RWPE2 (cell line): ENCODE results near the gene TNIP1.
A peak's percentile ranks its signal among the peaks of the same experiment; 100 is the strongest.

Experiments
- ATAC-seq: fragments of 200-7000 bp; cut with Tn5 transposase; 3 replicates; pipeline ENCODE4 v1.9.1; 2021; ENCODE audit warnings: low read depth
- DNase-seq: peaks from one replicate; pipeline ENCODE4 v3.0.0-alpha.2; 2020; ENCODE audit warnings: low spot score
- H3K27ac ChIP-seq: fragments of 450-650 bp; 2 replicates; pipeline ENCODE4 v1.5.1; 2017; ENCODE audit warnings: mild to moderate bottlenecking; ENCODE audit not compliant: poor library complexity, severe bottlenecking
- H3K27me3 ChIP-seq: fragments of 250-450 bp; sonication (Bioruptor Pico); 2 replicates; pipeline ENCODE4 v1.5.1; 2021; ENCODE audit warnings: mild to moderate bottlenecking, moderate library complexity; ENCODE audit not compliant: insufficient read depth, poor library complexity, severe bottlenecking
- H3K36me3 ChIP-seq: fragments of 250-450 bp; sonication (Bioruptor Pico); 2 replicates; pipeline ENCODE4 v1.5.1; 2020; ENCODE audit warnings: low read depth, mild to moderate bottlenecking, moderate library complexity
- H3K4me1 ChIP-seq: fragments of 250-450 bp; sonication (Bioruptor Pico); 2 replicates; pipeline ENCODE4 v1.5.1; 2021; ENCODE audit warnings: mild to moderate bottlenecking, moderate library complexity; ENCODE audit not compliant: insufficient read depth, poor library complexity, severe bottlenecking
- H3K4me3 ChIP-seq: fragments of 250-450 bp; sonication (Bioruptor Pico); 2 replicates; pipeline ENCODE4 v1.5.1; 2021; ENCODE audit warnings: mild to moderate bottlenecking, moderate library complexity; ENCODE audit not compliant: severe bottlenecking
- H3K9me3 ChIP-seq: fragments of 250-450 bp; sonication (Bioruptor Pico); 2 replicates; pipeline ENCODE4 v1.5.1; 2021; ENCODE audit warnings: mild to moderate bottlenecking, moderate library complexity; ENCODE audit not compliant: severe bottlenecking
- CTCF ChIP-seq: fragments of 450-650 bp; IDR thresholded peaks from one replicate; pipeline ENCODE4 v1.5.1; 2017; ENCODE audit warnings: mild to moderate bottlenecking, moderate library complexity; ENCODE audit not compliant: poor library complexity, severe bottlenecking

Gene TNIP1

GRCh38 chr5:151092762-151093161 lies 11.9 kb upstream of the TNIP1 start:
- Histone ChIP-seq H3K4me3 (no peak overlapping the region), H3K27me3 (no peaks in the 10 kb centered on the region), H3K9me3 (no peaks in the 10 kb centered on the region), H3K27ac (peak overlapping the region; percentile 100), H3K4me1 (peaks cover 37% of the 10 kb centered on the region), H3K36me3 (no peaks in the 10 kb centered on the region)
- ATAC-seq (peak; percentile 76), DNase-seq (peak; percentile 85)
- no peak for TF ChIP-seq CTCF

- ATAC-seq = no peak
- no peaks in the 10 kb centered on the region for H3K27me3 ChIP-seq
- no peak for DNase-seq
- no peaks in the 10 kb centered on the region for H3K36me3 ChIP-seq
- no peak overlapping the region for H3K4me3 ChIP-seq
- no peaks in the 10 kb centered on the region for H3K9me3 ChIP-seq
- H3K4me1 ChIP-seq = peaks cover 40% of the 10 kb centered on the region
- TF ChIP-seq CTCF = no peak
- H3K27ac ChIP-seq = no peak overlapping the region
These were observed 8.9 kb upstream of the TNIP1 start for GRCh38 chr5:151089726-151090125.

- Histone ChIP-seq H3K4me3 (no peak overlapping the region), H3K36me3 (no peaks in the 10 kb centered on the region), H3K9me3 (no peaks in the 10 kb centered on the region), H3K27ac (no peak overlapping the region), H3K4me1 (peaks cover 33% of the 10 kb centered on the region), H3K27me3 (no peaks in the 10 kb centered on the region)
- ATAC-seq (no peak), DNase-seq (no peak)
- TF ChIP-seq CTCF = no peak
These were observed 8.2 kb upstream of the TNIP1 start for GRCh38 chr5:151088986-151089385.

- Histone ChIP-seq H3K4me1 (peaks cover 35% of the 10 kb centered on the region), H3K27me3 (no peaks in the 10 kb centered on the region), H3K4me3 (no peak overlapping the region), H3K27ac (no peak overlapping the region), H3K9me3 (no peaks in the 10 kb centered on the region), H3K36me3 (no peaks in the 10 kb centered on the region)
- DNase-seq = no peak
- no peak for ATAC-seq
- no peak for TF ChIP-seq CTCF
These were observed 6.7 kb upstream of the TNIP1 start for GRCh38 chr5:151087486-151087885.

GRCh38 chr5:151086905-151087360 lies 6.1 kb upstream of the TNIP1 start:
- TF ChIP-seq CTCF = no peak
- no peaks in the 10 kb centered on the region for H3K9me3 ChIP-seq
- H3K4me1 ChIP-seq = peaks cover 35% of the 10 kb centered on the region
- no peak for ATAC-seq
- DNase-seq = no peak
- no peak overlapping the region for H3K4me3 ChIP-seq
- H3K36me3 ChIP-seq = no peaks in the 10 kb centered on the region
- no peak overlapping the region for H3K27ac ChIP-seq
- no peaks in the 10 kb centered on the region for H3K27me3 ChIP-seq
